ENCODE results near the gene ANKRD13C.

Gene ANKRD13C

DNA sequence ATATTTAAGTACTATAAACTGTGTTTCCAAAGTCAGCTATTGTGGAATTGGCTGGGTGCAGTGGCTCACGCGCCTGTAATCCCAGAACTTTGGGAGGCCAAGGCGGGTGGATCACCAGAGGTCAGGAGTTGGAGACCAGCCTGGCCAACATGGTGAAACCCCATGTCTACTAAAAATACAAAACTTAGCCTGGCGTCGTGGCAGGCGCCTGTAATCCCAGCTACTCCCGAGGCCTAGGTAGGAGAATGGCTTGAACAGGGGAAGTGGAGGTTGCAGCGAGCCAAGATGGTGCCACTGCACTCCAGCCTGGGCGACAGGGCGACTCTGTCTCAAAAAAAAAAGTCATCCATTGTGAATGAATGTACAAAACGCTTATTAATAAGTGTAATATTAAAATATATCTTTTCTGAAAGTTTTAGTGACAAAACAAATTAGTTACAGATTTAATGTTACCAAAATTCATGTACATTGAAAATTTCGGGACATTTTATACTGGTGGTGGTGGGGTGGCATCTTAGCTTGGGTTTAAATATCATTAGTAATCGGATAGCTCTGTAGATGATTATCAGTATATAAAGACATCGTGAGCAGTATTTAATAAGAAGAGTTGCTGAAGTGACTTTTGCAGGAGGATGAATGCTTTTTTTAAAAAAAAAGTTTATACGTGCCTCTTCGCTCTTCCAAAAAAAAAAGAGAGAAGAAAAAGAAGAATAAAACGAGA lies 133.8 kb downstream of the ANKRD13C start:
- no peak for DNase-seq (ENCODE audit: low spot score)

DNA sequence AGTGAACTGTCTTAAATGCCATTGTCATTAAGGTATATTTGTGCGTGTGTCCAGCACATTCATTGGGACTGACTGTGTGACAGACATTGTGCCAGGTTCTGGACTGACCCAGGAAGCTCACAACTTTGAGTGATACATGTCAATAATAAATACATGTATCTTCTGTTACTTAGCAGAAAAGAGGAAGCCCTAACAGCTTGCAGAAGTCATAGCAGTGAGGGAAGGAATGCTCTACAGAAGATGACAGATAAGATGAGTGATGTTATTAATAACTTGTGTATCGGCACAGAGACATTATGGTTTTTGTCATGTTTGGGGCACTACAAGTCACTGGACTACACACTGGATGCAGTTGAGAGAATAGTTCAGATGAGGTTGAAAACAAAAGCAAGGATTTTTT lies 134.5 kb downstream of the ANKRD13C start:
- no peak for DNase-seq (ENCODE audit: low spot score)

DNA sequence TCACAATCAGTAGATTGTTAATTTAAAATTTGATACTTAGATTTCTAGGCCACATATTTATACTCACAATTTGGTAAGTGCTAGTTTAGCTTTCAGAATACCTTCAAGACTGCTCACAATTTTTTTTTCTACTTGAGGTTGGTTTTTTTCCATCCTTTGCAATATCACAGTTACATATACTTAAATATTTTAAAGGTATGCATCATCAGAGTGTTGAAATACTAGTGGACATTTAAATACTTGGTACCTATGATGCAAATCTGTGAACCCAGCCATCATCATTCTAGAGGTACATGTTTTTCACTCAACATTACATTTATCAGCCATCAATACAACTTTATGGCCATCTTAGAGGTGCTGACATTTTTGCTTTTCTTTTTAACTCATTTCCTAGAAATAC lies 143.0 kb downstream of the ANKRD13C start:
- DNase-seq (ENCODE audit: low spot score), result no peak

DNA sequence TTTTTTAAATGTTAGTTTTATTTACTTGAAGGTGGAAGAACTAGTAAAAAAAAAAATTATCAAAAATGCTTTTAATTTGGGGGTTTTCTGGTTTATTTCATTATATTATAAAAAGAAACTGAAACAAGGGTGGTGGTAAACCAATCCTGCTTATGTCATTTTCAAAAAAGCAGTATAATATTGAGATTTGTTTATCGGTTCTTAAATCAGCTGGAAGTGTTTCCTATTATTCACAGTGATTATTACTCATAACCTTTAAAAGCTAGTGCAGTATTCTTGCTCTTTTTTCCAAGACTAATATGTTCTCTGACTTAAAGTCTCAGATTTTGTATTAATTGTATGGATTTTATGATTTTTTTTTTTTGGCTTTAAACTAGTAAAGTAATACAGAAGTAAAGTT lies 143.7 kb downstream of the ANKRD13C start:
- no peak for DNase-seq (ENCODE audit: low spot score)
